SK-N-MC (cell line): ENCODE results near the gene ESYT2.

Source experiments
- EZH2 ChIP-seq: fragments of 200-600 bp; sonication (generic); IDR thresholded peaks from one replicate; pipeline ENCODE4 v1.6.1; 2017; ENCODE audit warnings: antibody characterized with exemption
- FOXP2 ChIP-seq: optimal IDR thresholded peaks from 2 replicates; pipeline ENCODE3; 2011; ENCODE audit warnings: mild to moderate bottlenecking, moderate library complexity; ENCODE audit not compliant: insufficient read depth; ENCODE audit errors: extremely low read length, control extremely low read depth
- POLR2AphosphoS5 ChIP-seq: IDR thresholded peaks from 2 replicates; pipeline ENCODE4 v1.6.1; 2012; ENCODE audit warnings: mild to moderate bottlenecking, low read depth, low read length, borderline replicate concordance

DNA sequence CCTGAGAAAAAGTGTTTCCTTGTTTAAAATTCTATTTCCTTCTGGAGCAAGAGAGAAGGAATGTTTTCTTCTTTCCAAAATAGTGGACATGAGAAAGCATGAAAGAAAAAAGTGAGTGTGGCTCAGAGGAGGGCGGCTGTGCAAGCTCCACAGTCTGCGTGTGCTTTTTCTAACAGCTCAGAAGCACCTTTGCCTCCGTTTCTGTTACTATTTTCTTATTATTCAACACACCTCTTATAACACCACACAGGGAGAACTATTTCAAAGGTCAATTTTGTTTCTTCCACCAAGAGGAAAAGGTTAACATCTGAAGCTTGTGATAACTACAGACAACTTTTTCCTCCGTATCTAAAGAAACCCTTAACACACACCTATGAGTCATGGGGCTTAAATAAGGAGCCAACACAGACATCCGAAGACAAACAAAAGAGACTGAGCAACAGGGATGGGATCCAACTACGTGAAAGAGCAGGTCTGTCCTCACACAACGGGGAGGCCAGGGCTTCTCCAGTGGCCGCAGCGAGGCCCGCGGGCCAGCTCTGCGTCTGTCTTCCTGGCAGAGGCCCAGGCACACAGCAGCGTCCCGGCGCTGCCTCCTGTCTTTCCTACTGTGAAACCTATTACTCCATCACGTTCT is 88.5 kb downstream of the ESYT2 start:
- TF ChIP-seq POLR2AphosphoS5: no peak
- no peak for TF ChIP-seq EZH2
- TF ChIP-seq FOXP2: no peak
